KOPT-K1 (cell line): ENCODE data around the gene CHSY1.

Experiments used
- H3K27ac ChIP-seq: fragments of 200-600 bp; sonication (generic); 2 replicates; pipeline ENCODE4 v1.5.1; 2016; ENCODE audit warnings: antibody characterized with exemption, mild to moderate bottlenecking, low read depth, low read length; ENCODE audit not compliant: poor library complexity, severe bottlenecking
- H3K36me3 ChIP-seq: fragments of 200-600 bp; sonication (generic); 2 replicates; pipeline ENCODE4 v1.5.1; 2017; ENCODE audit warnings: antibody characterized with exemption, mild to moderate bottlenecking, low read length, moderate library complexity; ENCODE audit not compliant: insufficient read depth
- H3K9me3 ChIP-seq: fragments of 200-600 bp; sonication (generic); 2 replicates; pipeline ENCODE4 v1.5.1; 2017; ENCODE audit warnings: antibody characterized with exemption, low read length, mild to moderate bottlenecking; ENCODE audit not compliant: insufficient read depth, poor library complexity, severe bottlenecking

Gene CHSY1

GRCh38 chr15:101158166-101159095 lies 93.4 kb downstream of the CHSY1 start:
- Histone ChIP-seq H3K36me3 (no peaks in the 10 kb centered on the region), H3K9me3 (no peaks in the 10 kb centered on the region), H3K27ac (peak overlapping the region; percentile 30)

DNA sequence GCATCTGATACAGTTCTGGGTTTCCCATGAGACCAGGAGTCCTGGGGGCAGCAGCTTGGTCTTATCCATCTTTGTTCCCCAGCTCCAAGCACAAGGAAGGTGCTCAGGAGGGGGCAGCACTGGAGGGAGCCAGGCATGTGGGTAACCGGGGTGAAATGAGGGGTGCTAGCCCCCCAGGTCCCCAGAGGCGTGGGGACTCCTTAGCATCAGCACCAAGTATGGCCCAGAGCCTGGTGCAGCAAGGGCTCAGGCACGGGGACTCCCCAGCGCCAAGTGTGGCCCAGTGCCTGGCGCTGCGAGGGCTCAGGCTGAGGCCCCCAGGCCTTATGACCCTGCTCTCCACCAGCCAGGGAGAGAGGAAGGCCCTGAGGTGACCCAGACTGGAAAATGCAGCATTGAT lies 94.1 kb downstream of the CHSY1 start:
- no peaks in the 10 kb centered on the region for H3K9me3 ChIP-seq
- no peak overlapping the region for H3K27ac ChIP-seq
- no peaks in the 10 kb centered on the region for H3K36me3 ChIP-seq

- no peaks in the 10 kb centered on the region for H3K36me3 ChIP-seq
- H3K27ac ChIP-seq: no peak overlapping the region
- no peaks in the 10 kb centered on the region for H3K9me3 ChIP-seq
These were observed 95.2 kb downstream of the CHSY1 start for GRCh38 chr15:101156509-101157159.

- no peaks in the 10 kb centered on the region for H3K9me3 ChIP-seq
- no peak overlapping the region for H3K27ac ChIP-seq
- no peaks in the 10 kb centered on the region for H3K36me3 ChIP-seq
These were observed 95.8 kb downstream of the CHSY1 start for GRCh38 chr15:101156061-101156460.

- Histone ChIP-seq H3K36me3 (no peaks in the 10 kb centered on the region), H3K9me3 (no peaks in the 10 kb centered on the region), H3K27ac (no peak overlapping the region)
These were observed 97.8 kb downstream of the CHSY1 start for GRCh38 chr15:101153801-101154656.

DNA sequence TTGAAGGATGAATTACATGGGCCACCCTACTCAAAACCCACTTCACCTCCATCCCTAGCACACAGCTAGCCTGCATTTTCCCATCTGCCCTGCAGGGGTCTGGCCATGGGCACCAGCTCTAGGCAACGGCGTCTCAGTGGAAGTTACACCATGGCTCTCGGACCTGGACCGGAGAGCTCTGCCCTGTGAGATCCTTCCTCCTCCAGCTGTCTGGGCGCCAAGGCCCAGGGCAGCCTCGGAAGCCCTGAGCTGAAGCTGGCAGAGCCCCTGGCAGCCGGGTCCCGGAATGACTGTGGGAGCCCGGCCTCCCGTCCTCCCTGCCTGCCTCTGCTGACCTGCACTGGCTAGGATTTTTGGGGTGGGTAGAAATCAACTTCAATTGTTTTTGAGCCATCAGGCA lies 98.9 kb downstream of the CHSY1 start:
- no peaks in the 10 kb centered on the region for H3K9me3 ChIP-seq
- no peaks in the 10 kb centered on the region for H3K36me3 ChIP-seq
- no peak overlapping the region for H3K27ac ChIP-seq

- H3K27ac ChIP-seq: no peak overlapping the region
- H3K9me3 ChIP-seq: no peaks in the 10 kb centered on the region
- H3K36me3 ChIP-seq: no peaks in the 10 kb centered on the region
These were observed 100.6 kb downstream of the CHSY1 start for GRCh38 chr15:101151288-101151687.

GRCh38 chr15:101150723-101151040 lies 101.2 kb downstream of the CHSY1 start:
- H3K27ac ChIP-seq: peak overlapping the region; percentile 29
- no peaks in the 10 kb centered on the region for H3K9me3 ChIP-seq
- no peaks in the 10 kb centered on the region for H3K36me3 ChIP-seq

DNA sequence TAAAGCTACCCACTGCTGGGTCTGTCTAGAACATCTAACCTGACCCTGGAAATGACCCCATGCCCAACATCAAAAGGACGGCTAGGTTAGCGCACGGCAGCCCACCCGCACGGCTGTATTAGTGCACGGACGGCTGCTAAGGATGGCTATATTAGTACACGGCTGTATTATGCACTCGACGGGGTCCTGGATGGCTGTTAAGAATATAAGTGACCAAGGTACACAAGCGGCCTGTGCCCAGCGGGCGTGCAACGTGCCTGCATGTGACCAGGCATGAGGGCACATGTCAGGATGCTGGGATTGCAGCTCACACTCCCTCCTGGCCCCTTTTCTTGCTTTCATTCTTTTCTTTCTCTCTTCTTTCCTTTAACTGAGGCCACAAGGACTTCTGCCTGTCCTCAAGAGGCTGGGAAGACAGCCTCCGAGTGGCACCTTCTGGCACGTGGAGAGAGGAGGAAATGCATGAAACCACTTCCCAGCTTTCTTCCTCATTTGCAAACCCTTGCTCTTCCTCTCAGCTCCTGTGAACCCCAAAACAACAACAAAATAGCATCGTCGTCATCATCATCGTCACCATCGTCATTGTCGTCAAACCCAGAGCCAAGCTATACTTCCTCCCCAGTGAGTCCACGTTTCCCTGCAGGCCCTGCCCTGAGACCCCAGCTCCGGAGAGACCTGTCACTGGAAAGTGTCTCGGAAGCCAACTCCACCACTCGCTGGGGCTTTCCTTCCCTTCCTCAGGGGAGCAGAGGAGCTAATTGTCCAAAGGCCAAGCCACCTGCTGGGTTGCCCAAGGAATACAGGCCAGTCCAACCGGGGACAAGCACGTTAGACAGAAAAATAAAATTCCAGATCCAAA lies 101.8 kb downstream of the CHSY1 start:
- H3K27ac ChIP-seq: peak overlapping the region; percentile 29
- H3K36me3 ChIP-seq: no peaks in the 10 kb centered on the region

GRCh38 chr15:101148881-101149664 lies 102.8 kb downstream of the CHSY1 start:
- Histone ChIP-seq H3K27ac (peak overlapping the region; percentile 42), H3K9me3 (no peaks in the 10 kb centered on the region), H3K36me3 (no peaks in the 10 kb centered on the region)

More for the DNA sequence above, 101.8 kb downstream of the CHSY1 start:
- H3K9me3 ChIP-seq: no peaks in the 10 kb centered on the region

- Histone ChIP-seq H3K36me3 (no peaks in the 10 kb centered on the region), H3K9me3 (no peaks in the 10 kb centered on the region), H3K27ac (peak overlapping the region; percentile 42)
These were observed 103.5 kb downstream of the CHSY1 start for GRCh38 chr15:101148166-101148880.

DNA sequence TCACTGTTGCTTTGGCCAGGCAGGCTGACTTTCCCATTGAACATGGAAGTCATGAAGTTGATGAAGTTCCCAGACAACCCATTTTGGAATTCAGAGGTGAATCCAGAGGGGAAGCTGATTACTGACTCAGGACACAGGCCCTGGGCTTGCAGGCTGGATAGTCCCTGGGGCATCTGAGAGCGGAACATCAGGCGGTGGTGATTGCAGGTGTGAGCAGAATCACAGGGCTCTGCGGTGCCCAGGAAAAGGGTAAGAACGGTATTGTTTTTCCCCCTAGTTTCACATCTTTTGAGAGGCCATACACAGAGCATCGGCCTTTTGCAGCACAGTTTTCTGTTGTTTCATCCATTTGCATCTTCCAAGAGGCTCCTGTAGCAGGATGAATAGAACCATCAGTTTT lies 104.7 kb downstream of the CHSY1 start:
- H3K27ac ChIP-seq: no peak overlapping the region

DNA sequence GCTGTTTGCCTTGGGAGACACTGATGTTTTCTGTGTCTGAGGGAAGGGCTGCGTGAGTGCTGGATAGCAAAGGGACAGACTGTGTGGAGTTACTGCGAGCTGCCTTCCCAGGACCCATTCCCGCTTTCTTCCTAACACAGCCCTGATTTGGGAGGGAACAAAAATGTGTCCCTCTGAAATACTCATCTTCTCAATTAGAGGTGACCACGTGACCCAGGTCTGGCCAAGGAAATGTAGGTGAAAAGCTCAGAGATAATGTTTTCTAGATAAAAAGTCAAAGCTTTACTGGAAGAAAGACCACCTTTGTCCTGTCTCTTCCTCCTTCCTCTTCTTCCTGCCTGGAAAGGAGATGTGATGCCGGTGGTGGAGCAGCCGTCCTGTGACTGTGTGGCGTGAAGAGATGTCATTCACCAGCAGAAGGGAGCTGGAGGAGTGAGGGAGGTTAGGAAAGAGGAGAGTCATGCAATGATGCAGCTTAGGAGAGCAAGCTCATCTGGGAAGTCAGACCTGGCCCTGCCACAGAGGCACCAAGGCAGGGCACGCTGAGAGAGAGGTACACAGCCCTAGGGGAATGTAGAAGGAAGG lies 105.6 kb downstream of the CHSY1 start:
- H3K36me3 ChIP-seq: no peaks in the 10 kb centered on the region
- no peak overlapping the region for H3K27ac ChIP-seq
- H3K9me3 ChIP-seq: no peaks in the 10 kb centered on the region

More for the DNA sequence above, 104.7 kb downstream of the CHSY1 start:
- no peaks in the 10 kb centered on the region for H3K36me3 ChIP-seq
- no peaks in the 10 kb centered on the region for H3K9me3 ChIP-seq
